Measurements from ENCODE around the gene RNF220.
"Not testable (repeated sequence)": the region's sequence is repeated elsewhere in the genome, so short reads cannot be mapped to it uniquely, and the experiment has no call there.

Gene RNF220

DNA sequence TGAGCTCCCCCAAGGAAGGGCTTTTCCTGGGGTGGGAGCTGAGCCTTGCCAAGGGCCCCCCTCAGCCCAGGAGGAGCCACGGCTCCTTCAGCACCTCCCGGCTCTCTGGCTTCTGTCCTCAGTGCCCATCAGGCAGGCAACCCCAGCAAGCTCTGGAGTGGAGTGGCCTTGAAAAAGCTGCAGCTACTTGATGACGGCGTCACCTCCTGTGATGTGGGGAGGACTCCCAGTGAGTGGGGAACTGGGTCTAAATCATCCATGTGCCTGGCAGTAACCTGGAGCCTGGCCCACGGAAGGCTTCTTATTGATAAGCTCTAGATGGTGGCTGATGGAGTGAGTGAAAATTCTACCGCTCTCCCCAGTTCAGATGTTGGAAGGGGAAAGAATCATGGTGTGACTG is 154.9 kb downstream of the RNF220 start:
- Histone ChIP-seq H3K4me1 (ENCODE audit: control insufficient read depth, insufficient read depth, low read length) (no peaks in the 10 kb centered on the region), H3K27me3 (ENCODE audit: control insufficient read depth, insufficient read depth, low read length) (peaks cover 3% of the 10 kb centered on the region), H3K9ac (ENCODE audit: low read length) (no peak overlapping the region), H3K4me3 (ENCODE audit: low read length) (no peak overlapping the region), H3K36me3 (ENCODE audit: control insufficient read depth, insufficient read depth, low read length) (no peaks in the 10 kb centered on the region), H3K9me3 (ENCODE audit: control insufficient read depth, low read length) (no peaks in the 10 kb centered on the region)

DNA sequence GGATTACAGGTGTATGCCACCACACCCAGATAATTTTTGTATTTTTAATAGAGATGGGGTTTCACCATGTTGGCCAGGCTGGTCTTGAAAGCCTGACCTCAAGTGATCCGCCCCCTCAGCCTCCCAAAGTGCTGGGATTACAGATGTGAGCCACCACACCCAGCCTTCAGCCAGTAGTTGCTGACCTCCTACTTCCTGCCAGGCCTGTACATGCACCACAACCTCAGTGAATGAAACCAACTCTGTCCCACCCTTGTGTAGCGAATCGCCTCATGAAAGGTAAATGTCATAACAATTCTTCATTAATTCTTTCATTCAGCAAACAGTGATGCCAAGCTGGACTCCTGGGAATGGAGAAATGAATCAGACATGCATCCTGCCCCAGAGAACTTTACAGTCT is 155.6 kb downstream of the RNF220 start:
- H3K4me1 ChIP-seq (ENCODE audit: control insufficient read depth, insufficient read depth, low read length); H3K27me3 ChIP-seq (ENCODE audit: control insufficient read depth, insufficient read depth, low read length); H3K9ac ChIP-seq (ENCODE audit: low read length); H3K4me3 ChIP-seq (ENCODE audit: low read length); H3K36me3 ChIP-seq (ENCODE audit: control insufficient read depth, insufficient read depth, low read length); H3K9me3 ChIP-seq (ENCODE audit: control insufficient read depth, low read length): not testable (repeated sequence)

DNA sequence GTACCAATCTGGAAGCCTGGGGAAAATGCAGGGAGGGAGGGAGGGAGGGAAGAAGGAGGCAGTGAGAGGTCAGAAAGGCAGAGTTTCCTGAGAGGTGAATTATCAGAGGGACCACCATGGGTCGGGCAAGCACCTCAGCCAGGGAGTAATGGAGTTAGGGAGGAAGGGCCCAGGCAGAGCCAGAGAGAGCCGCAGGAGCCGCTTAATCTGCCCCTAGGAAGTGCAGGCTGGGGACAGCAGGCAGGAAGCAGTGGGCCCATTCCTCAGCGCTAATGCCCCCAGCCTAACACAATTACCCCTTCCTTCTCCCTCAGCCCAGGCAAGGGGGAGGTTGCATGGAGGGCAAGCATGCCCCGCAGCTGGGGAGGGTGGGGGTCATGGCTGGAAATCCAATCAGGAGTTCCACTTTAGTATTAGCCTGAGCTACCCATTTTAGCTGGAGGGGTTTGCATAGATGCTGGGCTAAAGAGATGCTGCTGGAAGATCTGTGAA is 160.2 kb downstream of the RNF220 start:
- no peak overlapping the region for H3K4me3 ChIP-seq (ENCODE audit: low read length)
- H3K9ac ChIP-seq (ENCODE audit: low read length), result no peak overlapping the region
- H3K36me3 ChIP-seq (ENCODE audit: control insufficient read depth, insufficient read depth, low read length), result no peaks in the 10 kb centered on the region
- no peaks in the 10 kb centered on the region for H3K9me3 ChIP-seq (ENCODE audit: control insufficient read depth, low read length)
- H3K4me1 ChIP-seq (ENCODE audit: control insufficient read depth, insufficient read depth, low read length), result peaks cover 6% of the 10 kb centered on the region
- peaks cover 13% of the 10 kb centered on the region for H3K27me3 ChIP-seq (ENCODE audit: control insufficient read depth, insufficient read depth, low read length)

DNA sequence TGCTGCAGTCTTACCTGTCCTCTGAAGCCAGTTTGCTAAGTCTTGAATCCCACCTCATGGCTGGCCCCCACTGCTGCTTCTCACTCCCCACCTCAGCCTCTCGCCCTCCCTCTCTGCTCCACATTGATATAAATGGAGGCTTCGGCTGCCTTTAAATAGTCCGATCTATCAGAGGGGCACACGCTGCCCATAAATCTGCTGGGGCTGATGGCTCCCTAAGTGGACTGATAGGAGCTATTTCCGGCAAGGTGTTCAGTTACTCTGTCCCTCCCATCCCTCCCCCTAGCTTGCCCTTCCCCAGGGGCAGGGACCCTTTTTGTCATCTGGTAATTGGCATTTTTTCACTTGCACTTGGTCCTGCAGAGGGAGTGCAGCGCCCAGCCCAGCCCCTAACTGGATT is 160.8 kb downstream of the RNF220 start:
- no peaks in the 10 kb centered on the region for H3K9me3 ChIP-seq (ENCODE audit: control insufficient read depth, low read length)
- H3K27me3 ChIP-seq (ENCODE audit: control insufficient read depth, insufficient read depth, low read length), result peaks cover 13% of the 10 kb centered on the region
- H3K4me1 ChIP-seq (ENCODE audit: control insufficient read depth, insufficient read depth, low read length), result peaks cover 6% of the 10 kb centered on the region
- no peaks in the 10 kb centered on the region for H3K36me3 ChIP-seq (ENCODE audit: control insufficient read depth, insufficient read depth, low read length)
- H3K4me3 ChIP-seq (ENCODE audit: low read length), result no peak overlapping the region
- no peak overlapping the region for H3K9ac ChIP-seq (ENCODE audit: low read length)

DNA sequence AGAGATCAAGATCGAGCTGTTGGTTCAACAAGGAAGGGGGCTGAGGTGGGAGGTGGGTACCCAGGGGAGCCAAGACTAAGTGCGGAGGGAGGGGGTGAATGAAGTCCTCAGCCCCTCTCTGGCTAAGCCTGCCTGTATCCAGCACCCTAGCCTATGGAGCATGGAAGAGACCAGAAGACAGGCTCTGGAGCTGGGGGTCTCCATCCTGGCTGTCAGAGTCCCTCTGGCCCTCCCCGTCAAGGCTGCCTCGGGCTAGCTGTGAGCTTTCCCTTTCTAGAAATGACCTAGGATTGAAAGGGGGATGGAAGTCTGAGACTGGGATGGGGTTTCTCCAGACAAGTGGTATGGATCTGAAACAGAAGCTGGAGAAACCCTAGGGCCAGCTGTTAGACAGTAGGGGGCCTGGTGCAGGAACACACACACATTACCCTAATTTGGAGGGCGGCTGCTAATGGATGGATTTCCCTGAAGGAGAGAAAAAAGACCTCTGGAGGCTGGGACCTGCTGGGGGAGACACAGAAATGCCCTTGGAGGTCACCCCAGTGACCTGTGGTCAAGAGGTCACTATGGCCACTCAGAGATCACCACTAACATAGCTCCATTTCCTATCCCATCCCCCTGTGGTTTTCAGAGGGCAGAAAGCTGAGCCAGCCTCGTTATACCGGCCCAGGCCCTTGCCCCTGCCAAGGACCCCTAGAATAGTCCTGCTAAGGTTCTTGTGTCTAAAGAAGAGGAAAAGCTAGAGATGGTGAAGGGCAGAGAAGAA is 161.4 kb downstream of the RNF220 start:
- Histone ChIP-seq H3K36me3 (ENCODE audit: control insufficient read depth, insufficient read depth, low read length) (no peaks in the 10 kb centered on the region), H3K27me3 (ENCODE audit: control insufficient read depth, insufficient read depth, low read length) (peaks cover 13% of the 10 kb centered on the region), H3K4me3 (ENCODE audit: low read length) (no peak overlapping the region), H3K4me1 (ENCODE audit: control insufficient read depth, insufficient read depth, low read length) (peaks cover 6% of the 10 kb centered on the region), H3K9ac (ENCODE audit: low read length) (no peak overlapping the region), H3K9me3 (ENCODE audit: control insufficient read depth, low read length) (no peaks in the 10 kb centered on the region)

DNA sequence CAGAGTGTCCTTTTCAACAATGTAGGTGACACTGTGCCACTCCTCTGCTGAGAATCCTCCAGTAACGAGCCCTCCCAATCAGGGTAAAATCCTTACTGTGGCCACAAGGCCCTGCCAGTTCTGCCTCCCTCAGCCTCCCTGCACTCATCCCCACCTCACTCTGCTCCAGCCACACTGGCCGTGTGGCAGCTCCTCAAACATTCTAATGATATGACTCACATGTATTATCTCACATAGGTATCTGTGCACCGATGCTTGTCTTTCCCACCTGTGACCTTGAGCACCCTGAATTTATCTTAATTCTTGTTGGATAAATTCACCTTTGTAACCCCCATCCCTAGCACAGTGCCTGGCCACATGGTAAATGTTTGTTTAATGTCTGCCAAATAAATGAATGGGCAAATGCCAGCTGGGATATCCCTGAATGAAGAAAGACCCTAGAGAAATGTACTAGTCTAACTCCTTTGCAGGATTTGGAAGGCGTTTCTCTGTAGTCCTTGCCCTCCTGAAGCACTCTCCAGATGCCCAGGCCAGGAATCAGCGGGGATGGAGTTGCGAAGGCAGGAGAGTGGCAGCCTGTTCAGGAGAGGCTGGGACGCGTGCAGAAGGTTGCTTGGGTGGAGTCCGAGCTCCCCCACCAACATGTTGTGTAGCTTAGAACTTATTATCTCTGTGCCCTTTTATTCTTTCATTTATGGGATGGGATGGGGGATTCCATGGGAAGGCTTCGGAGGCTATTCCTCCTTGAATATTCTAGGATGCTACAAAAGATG is 163.3 kb downstream of the RNF220 start:
- Histone ChIP-seq H3K4me1 (ENCODE audit: control insufficient read depth, insufficient read depth, low read length) (peaks cover 6% of the 10 kb centered on the region), H3K9me3 (ENCODE audit: control insufficient read depth, low read length) (no peaks in the 10 kb centered on the region), H3K4me3 (ENCODE audit: low read length) (no peak overlapping the region), H3K9ac (ENCODE audit: low read length) (no peak overlapping the region), H3K36me3 (ENCODE audit: control insufficient read depth, insufficient read depth, low read length) (no peaks in the 10 kb centered on the region), H3K27me3 (ENCODE audit: control insufficient read depth, insufficient read depth, low read length) (peaks cover 13% of the 10 kb centered on the region)

DNA sequence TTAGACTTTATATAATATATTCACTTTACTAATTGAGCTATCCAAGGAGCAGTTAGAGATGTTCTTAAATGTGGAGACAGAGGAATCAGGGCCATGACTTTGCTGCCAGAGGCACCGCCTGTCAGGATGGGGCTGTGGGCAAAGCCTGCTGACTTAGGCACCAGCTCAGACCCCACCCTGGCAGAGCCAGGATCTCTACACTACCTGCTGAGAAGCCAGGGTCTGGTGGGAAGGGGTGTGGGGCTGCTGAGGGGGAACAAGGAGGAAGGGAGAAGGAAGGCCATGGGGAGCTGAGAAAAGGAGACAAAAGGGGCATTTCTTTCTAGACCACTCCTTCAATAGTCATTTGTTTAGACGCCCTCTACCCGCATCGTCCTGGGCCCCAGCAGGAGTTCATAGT is 164.4 kb downstream of the RNF220 start:
- no peaks in the 10 kb centered on the region for H3K9me3 ChIP-seq (ENCODE audit: control insufficient read depth, low read length)
- H3K9ac ChIP-seq (ENCODE audit: low read length), result no peak overlapping the region
- H3K4me3 ChIP-seq (ENCODE audit: low read length), result no peak overlapping the region
- peaks cover 6% of the 10 kb centered on the region for H3K4me1 ChIP-seq (ENCODE audit: control insufficient read depth, insufficient read depth, low read length)
- peaks cover 10% of the 10 kb centered on the region for H3K27me3 ChIP-seq (ENCODE audit: control insufficient read depth, insufficient read depth, low read length)
- no peaks in the 10 kb centered on the region for H3K36me3 ChIP-seq (ENCODE audit: control insufficient read depth, insufficient read depth, low read length)

DNA sequence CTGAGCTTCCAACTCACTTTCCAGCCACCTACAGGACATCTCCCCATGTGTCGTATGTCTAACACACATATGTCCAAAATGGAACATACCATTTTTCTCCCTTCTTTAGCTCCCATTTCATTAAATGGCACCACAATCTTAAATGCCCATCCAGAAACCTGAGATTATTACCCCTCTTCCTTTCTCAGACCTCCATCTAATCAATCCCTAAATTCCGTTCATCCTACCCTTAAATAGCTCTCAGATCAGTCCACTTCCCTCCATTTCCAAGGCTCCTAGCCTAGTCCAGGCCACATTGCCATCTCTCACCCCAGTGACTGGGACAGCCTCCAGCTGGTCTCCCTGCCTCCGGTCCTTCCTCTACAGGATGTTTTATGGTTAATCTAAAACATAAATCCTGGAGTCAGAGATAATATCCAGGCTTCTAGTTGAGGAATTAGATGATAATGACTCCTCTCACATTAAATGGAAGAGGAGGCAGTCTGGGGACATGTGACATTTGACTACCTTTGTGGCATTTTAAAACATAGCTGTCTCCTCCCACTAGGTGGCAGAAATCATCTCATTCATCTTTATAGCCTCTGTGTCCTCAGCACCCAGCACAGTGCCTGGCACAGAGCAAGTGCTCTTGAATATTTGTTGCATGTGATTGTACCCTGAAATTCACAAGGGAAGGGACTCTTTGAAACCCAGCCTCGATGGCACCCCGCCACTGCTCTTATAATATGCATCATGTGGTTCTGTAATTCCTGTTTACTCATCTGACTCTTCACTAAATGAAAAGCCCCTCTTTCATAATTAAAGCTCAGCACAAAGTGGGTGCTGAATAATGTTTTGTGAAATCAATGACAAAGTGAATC is 166.9 kb downstream of the RNF220 start:
- Histone ChIP-seq H3K4me1 (ENCODE audit: control insufficient read depth, insufficient read depth, low read length) (peaks cover 12% of the 10 kb centered on the region), H3K36me3 (ENCODE audit: control insufficient read depth, insufficient read depth, low read length) (no peaks in the 10 kb centered on the region), H3K4me3 (ENCODE audit: low read length) (no peak overlapping the region), H3K9ac (ENCODE audit: low read length) (no peak overlapping the region), H3K27me3 (ENCODE audit: control insufficient read depth, insufficient read depth, low read length) (peaks cover 4% of the 10 kb centered on the region), H3K9me3 (ENCODE audit: control insufficient read depth, low read length) (no peaks in the 10 kb centered on the region)

DNA sequence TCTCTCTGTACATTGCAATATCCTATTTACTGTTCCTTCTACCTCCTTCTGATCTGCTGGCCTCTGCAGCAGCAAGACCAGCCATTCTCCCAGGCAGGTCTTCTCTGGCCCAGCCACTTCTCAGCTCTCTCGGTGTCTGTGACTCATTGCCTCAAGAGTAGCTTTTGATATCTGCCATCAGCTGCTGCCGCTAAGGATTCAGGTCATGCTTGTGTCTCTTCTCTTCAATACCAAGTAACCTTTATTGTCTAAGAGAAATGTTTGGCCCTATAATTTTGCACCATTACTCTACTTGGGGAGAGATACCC is 167.5 kb downstream of the RNF220 start:
- peaks cover 3% of the 10 kb centered on the region for H3K27me3 ChIP-seq (ENCODE audit: control insufficient read depth, insufficient read depth, low read length)
- no peak overlapping the region for H3K9ac ChIP-seq (ENCODE audit: low read length)
- peaks cover 12% of the 10 kb centered on the region for H3K4me1 ChIP-seq (ENCODE audit: control insufficient read depth, insufficient read depth, low read length)
- no peak overlapping the region for H3K4me3 ChIP-seq (ENCODE audit: low read length)
- no peaks in the 10 kb centered on the region for H3K9me3 ChIP-seq (ENCODE audit: control insufficient read depth, low read length)
- no peaks in the 10 kb centered on the region for H3K36me3 ChIP-seq (ENCODE audit: control insufficient read depth, insufficient read depth, low read length)

DNA sequence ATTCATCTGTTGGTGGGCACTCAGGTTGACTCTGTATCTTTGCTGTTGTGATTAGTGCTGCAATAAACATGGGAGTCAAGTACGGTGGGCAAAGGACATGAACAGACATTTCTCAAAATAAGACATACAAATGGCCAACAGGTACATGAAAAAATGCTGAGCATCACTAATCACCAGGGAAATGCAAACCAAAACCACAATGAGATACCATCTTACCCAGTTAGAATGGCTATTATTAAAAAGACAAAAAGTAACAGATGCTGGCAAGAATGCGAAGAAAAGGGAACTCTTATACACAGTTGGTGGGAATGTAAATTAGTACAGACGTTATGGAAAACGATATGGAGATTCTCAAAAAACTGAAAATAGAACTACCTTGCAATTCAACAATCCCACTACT is 170.3 kb downstream of the RNF220 start:
- H3K36me3 ChIP-seq (ENCODE audit: control insufficient read depth, insufficient read depth, low read length), result no peaks in the 10 kb centered on the region

DNA sequence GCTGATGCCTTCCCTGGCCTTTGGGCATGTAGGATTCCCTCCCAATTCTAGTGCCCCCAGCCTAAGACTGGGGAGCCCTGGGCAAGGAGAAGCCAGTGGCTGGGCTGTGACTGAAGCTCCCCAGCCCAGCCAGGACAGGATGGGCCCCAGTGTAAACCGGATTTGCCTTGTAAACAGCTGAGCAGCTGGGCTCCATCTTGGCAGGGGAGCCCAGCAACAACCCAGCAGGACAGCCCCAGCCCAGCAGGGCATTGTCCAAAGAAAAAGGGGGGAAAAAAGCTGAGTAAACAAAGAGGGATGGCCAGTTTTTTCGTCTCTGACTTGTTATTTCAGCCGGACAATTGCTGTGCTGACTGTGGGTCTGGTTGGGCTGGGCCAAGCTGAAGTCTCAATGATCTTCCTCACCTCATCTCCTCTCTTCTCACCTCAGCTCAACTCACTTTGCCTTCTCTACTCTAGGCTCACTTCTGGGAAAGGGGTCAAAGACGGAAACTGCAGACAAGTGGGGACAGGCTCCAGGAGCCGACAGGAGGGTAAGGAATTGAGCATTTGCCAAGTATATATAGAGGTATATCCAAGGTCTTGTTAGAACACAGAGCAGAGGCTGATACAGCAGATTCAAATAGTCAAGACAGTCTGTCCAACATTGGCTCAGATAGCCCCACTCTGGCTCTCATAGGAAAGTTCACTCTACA is 171.5 kb downstream of the RNF220 start:
- Histone ChIP-seq H3K4me3 (ENCODE audit: low read length) (no peak overlapping the region), H3K4me1 (ENCODE audit: control insufficient read depth, insufficient read depth, low read length) (peaks cover 5% of the 10 kb centered on the region), H3K27me3 (ENCODE audit: control insufficient read depth, insufficient read depth, low read length) (no peaks in the 10 kb centered on the region), H3K9me3 (ENCODE audit: control insufficient read depth, low read length) (no peaks in the 10 kb centered on the region), H3K9ac (ENCODE audit: low read length) (no peak overlapping the region), H3K36me3 (ENCODE audit: control insufficient read depth, insufficient read depth, low read length) (no peaks in the 10 kb centered on the region)

More for the DNA sequence above, 170.3 kb downstream of the RNF220 start:
- Histone ChIP-seq H3K9ac (ENCODE audit: low read length) (no peak overlapping the region), H3K4me1 (ENCODE audit: control insufficient read depth, insufficient read depth, low read length) (peaks cover 5% of the 10 kb centered on the region), H3K9me3 (ENCODE audit: control insufficient read depth, low read length) (no peaks in the 10 kb centered on the region), H3K4me3 (ENCODE audit: low read length) (no peak overlapping the region), H3K27me3 (ENCODE audit: control insufficient read depth, insufficient read depth, low read length) (no peaks in the 10 kb centered on the region)
